Measurements from ENCODE around the gene POLD3.

POLD3 gene

DNA sequence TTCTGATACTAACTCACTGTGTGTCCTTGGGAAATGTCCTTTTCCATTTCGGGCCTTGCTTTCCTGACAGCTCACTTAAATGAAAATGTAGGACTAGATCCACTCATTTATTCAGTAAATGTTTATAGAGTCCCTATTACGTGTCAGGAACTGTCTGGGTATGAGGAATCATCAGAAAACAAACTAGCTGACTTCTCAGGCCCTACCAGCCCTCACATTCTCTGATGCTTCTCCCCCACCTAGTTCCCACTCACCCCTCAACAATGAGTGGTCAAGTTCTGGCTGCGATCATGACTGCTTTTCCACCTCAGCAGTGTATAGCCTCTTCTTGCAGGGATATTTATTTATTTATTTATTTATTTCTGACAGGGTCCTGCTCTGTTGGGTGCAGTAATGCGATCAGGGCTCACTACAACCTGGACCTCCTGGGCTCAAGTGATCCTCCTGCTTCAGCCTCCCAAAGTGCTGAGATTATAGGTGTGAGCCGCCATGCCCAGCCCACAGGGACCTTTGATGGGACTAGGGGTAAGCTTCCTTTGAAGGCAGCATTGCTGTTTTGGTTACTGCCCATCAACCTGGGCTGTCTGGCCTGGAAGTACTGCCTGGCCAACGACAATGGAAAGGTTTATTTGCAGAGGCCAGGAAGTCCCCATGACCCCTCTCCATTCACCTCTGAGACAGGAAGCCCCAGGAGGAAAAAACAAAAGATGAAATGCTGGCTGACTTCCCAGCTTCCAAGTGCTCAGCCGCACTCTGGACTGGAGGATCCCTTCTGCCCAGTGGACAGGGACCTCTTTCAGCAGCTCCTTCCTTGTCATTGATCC lies 33.1 kb upstream of the POLD3 start:
- H3K4me3 ChIP-seq (ENCODE audit: low read depth, low read length): no peak overlapping the region
- no peak for DNase-seq (ENCODE audit: low read depth)
- TF ChIP-seq, protein P1, sequence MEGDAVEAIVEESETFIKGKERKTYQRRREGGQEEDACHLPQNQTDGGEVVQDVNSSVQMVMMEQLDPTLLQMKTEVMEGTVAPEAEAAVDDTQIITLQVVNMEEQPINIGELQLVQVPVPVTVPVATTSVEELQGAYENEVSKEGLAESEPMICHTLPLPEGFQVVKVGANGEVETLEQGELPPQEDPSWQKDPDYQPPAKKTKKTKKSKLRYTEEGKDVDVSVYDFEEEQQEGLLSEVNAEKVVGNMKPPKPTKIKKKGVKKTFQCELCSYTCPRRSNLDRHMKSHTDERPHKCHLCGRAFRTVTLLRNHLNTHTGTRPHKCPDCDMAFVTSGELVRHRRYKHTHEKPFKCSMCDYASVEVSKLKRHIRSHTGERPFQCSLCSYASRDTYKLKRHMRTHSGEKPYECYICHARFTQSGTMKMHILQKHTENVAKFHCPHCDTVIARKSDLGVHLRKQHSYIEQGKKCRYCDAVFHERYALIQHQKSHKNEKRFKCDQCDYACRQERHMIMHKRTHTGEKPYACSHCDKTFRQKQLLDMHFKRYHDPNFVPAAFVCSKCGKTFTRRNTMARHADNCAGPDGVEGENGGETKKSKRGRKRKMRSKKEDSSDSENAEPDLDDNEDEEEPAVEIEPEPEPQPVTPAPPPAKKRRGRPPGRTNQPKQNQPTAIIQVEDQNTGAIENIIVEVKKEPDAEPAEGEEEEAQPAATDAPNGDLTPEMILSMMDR (IDR thresholded peaks at IDR 0.05; ENCODE audit: low read depth, low read length, missing control alignments): no peak

DNA sequence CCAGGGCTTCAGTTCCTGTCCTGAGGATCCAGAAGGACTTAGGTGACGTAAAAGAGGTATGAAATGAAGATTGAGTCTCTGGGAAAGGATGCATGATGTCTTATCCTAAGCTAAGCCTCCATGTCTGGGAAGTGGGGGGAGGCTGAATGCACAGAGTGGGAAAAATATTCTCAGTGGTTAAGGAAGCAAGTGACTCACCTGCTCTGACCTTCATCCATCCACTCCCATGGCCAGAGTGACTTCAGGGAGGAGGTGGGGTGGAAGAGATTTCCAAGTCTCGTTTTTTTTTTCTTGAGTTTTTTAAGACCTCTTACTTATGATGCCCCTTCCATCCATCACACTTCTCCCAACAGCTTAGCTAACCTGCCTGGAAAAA lies 32.5 kb upstream of the POLD3 start:
- TF ChIP-seq, protein P1 (IDR thresholded peaks at IDR 0.05; ENCODE audit: low read depth, low read length, missing control alignments): no peak
- H3K4me3 ChIP-seq (ENCODE audit: low read depth, low read length): no peak overlapping the region
- no peak for DNase-seq (ENCODE audit: low read depth)

DNA sequence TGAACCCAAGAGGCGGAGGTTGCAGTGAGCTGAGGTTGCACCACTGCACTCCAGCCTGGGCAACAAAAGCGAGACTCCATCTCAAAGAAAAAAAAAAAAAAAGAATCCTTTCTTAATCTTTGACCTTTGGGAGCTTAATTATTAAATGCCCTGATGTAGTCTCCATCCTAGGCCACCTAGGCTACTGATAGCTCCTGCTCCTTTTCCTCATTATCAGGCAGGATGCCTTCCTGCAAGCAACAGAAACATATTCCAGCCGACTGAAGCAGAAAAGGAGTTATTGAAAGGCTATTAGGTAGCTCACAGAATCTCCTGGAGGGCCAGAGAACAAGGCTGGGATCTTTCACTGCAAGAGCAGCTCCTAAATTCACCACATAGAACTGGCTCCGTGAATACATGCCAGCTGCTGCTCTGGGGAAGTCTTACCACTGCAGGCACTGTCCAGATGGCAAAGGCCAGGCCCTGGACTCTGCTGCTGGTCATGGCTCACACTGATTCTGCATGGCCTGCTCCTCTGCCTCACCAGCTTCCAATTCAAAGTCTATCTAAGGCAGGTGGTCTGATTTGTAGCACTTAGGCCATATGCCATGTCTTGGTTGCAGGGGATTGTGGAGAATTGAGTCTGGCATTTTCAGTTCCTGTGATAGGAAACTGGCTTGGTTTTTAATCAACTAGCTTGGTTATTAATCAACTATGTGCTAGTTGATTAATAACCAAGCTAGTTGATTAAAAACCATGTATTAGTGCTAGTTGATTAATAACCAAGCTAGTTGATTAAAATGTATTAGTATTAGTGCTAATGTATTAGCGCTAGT lies 26.0 kb upstream of the POLD3 start:
- TF ChIP-seq, protein P1 (IDR thresholded peaks at IDR 0.05; ENCODE audit: low read depth, low read length, missing control alignments): no peak
- H3K4me3 ChIP-seq (ENCODE audit: low read depth, low read length): no peak overlapping the region
- no peak for DNase-seq (ENCODE audit: low read depth)

DNA sequence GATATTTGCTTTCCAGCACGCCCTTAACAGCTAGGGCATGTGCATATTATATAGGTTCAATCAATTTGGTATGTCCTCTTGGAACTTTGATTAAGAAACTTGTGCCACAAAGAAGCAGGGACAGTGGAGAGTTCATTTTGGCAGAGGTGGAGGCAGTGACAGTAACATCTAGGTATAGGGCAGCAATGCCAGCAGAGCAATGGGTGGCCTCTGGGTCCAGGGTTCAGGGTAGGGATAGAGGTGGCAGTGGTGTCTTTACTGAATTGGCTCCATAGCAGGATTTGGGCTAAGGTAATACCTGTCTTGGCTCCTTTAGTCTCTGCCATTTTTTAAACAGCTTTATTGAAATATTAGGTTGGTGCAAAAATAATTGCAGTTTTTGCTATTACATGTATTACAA lies 24.4 kb upstream of the POLD3 start:
- no peak for DNase-seq (ENCODE audit: low read depth)
- TF ChIP-seq, protein P1 (IDR thresholded peaks at IDR 0.05; ENCODE audit: low read depth, low read length, missing control alignments): no peak
- no peak overlapping the region for H3K4me3 ChIP-seq (ENCODE audit: low read depth, low read length)

DNA sequence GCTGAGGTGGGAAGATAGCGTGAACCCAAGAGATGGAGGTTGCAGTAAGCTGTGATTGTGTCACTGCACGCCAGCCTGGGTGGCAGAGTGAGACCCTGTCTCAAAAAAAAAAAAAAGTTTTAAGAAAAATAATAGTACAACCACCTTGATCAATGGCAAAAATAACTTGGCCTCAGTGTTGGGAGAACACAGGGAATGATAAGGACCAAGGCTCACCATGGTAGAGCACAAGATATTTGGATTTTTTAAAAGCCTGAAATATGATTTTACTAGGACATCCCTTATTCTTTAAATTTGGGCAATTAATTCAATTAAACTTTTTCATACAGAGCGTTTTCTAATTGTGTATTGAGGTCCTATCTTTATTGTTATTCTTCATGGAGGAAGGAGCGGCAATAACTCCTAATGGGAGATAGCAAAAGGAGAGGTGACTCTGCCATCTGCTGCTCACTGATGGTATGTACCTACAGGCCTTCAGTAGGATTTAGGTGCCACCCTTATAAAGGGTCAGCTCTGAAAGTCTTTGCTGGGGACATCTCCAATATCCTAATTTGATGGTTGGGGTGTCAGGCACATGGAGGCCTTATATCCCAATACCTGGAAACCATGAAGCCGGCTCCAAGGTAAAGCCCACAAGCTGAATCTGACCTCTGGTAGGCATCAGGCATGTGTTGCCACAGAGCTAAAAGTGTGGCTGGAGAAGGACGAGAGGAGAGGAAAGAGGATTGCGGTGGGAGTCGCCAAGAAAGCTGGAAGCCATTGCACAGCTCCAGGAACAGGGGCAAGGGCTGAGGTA lies 21.9 kb upstream of the POLD3 start:
- TF ChIP-seq, protein P1 (IDR thresholded peaks at IDR 0.05; ENCODE audit: low read depth, low read length, missing control alignments): peak; percentile 72
- DNase-seq (ENCODE audit: low read depth): peak; percentile 13
- no peak overlapping the region for H3K4me3 ChIP-seq (ENCODE audit: low read depth, low read length)

DNA sequence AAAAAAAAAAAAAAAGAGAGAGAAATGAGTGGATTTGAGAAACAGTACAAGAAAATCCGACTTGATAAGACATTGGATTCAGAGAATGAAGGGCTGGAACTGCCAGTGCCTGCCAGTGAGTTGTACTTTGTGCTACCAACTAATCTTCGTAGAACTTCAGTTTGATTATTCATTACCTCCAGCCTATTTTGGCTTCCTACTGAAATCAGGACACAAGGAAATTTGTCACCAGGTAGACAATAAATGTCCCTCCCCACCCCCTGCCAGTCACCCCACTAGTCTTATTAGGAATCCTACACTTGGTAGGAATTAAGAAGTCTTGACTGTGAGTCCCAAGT lies 21.4 kb upstream of the POLD3 start:
- DNase-seq (ENCODE audit: low read depth): no peak
- no peak overlapping the region for H3K4me3 ChIP-seq (ENCODE audit: low read depth, low read length)
- TF ChIP-seq, protein P1 (IDR thresholded peaks at IDR 0.05; ENCODE audit: low read depth, low read length, missing control alignments): no peak

Data from GM12864 (cell line).